Peyer's patch (tissue), 4 donors: ENCODE results near the gene PDGFA. TPM values are rescaled to one million over a fixed set of nuclear protein-coding genes. Genes with fewer than 3 reads are reported as not detected.
A peak's percentile ranks its signal among the peaks of the same experiment; 100 is the strongest.

Experiments
- DNase-seq, 3 donors: peaks; one replicate each; pipeline ENCODE4 v3.0.0-alpha.2; 2017 to 2019
- H3K27ac ChIP-seq, 4 donors: fragments of 200-600 bp; sonication (generic); one replicate each; pipeline ENCODE4 v1.5.1; 2016 to 2019
- H3K27me3 ChIP-seq, 2 donors: fragments of 200-600 bp; sonication (generic); one replicate each; pipeline ENCODE4 v1.5.1; 2019
- H3K36me3 ChIP-seq, 3 donors: fragments of 200-600 bp; sonication (generic); one replicate each; pipeline ENCODE4 v1.5.1; 2016 to 2019
- H3K4me1 ChIP-seq, 4 donors: fragments of 200-600 bp; sonication (generic); one replicate each; pipeline ENCODE4 v1.5.1; 2016 to 2019
- H3K4me3 ChIP-seq, 4 donors: fragments of 200-600 bp; sonication (generic); 1 replicate in 3 of 4; 2 replicates in 1 of 4; pipeline ENCODE4 v1.5.1; 2016 to 2019; ENCODE audit warnings: mild to moderate bottlenecking in 1 of 4
- H3K9me3 ChIP-seq, 4 donors: fragments of 200-600 bp; sonication (generic); one replicate each; pipeline ENCODE4 v1.5.1; 2016 to 2019; ENCODE audit warnings: mild to moderate bottlenecking in 1 of 4
- CTCF ChIP-seq, 6 experiments: fragments of 450-650 bp in 4 of 6; fragments of 200-600 bp in 2 of 6; sonication (generic) in 1 of 6; IDR thresholded peaks; one replicate each; pipeline ENCODE4 v1.5.1; 2017 to 2019; ENCODE audit warnings: antibody characterized with exemption in 6 of 6, mild to moderate bottlenecking in 3 of 6, moderate library complexity in 1 of 6
- POLR2A ChIP-seq, 2 donors: fragments of 450-650 bp; IDR thresholded peaks; one replicate each; pipeline ENCODE4 v1.5.1; 2017; ENCODE audit warnings: antibody characterized with exemption in 2 of 2, mild to moderate bottlenecking in 2 of 2, moderate library complexity in 2 of 2
- total RNA-seq, 4 donors: library from RNA; depleted of rRNA; stranded (reverse); fragments of >200 nt; gene quantifications; one replicate each; pipeline ENCODE4 v1.1.0, GENCODE V29; 2016

The PDGFA gene
- total RNA-seq, 4 donors from 2014 or later = 5.8 to 97.8 (median 59.4) TPM

DNA sequence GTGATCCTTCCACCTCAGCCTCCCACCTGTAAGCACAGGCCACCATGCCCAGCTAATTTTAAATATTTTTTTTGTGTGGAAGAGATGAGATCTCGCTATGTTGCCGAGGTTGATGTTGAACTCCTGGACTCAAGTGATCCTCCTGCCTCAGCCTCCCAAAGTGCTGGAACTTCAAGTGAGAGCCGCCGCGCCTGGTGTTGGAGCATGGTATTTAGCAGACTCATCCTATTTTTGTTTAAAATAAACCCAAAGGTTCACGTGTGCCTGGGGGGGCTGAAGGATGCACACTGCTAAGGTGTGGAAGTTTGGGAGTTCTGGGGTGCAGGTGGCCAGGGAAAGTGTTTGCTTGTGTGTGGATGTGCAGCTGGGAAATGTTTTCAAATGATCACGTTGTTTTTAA is 18.1 kb downstream of the PDGFA start:
- H3K36me3 ChIP-seq = peaks cover 0 to 56% (median 0%) of the 10 kb centered on the region in 3 donors
- no peaks in the 10 kb centered on the region for H3K9me3 ChIP-seq
- no peak overlapping the region for H3K27ac ChIP-seq
- DNase-seq = no peak
- H3K4me1 ChIP-seq = peaks cover 0 to 39% (median 7%) of the 10 kb centered on the region in 4 donors
- H3K4me3 ChIP-seq = no peak overlapping the region
- no peak for TF ChIP-seq POLR2A (IDR thresholded peaks at IDR 0.05)
- no peak for TF ChIP-seq CTCF (IDR thresholded peaks at IDR 0.05)
- no peaks in the 10 kb centered on the region for H3K27me3 ChIP-seq

GRCh38 chr7:500521-501420 is 18.9 kb downstream of the PDGFA start:
- TF ChIP-seq CTCF (IDR thresholded peaks at IDR 0.05) (no peak), POLR2A (IDR thresholded peaks at IDR 0.05) (no peak)
- Histone ChIP-seq H3K27ac (no peak overlapping the region), H3K36me3 (peaks cover 0 to 52% (median 0%) of the 10 kb centered on the region in 3 donors), H3K9me3 (no peaks in the 10 kb centered on the region), H3K4me3 (no peak overlapping the region), H3K27me3 (no peaks in the 10 kb centered on the region), H3K4me1 (peaks cover 0 to 36% (median 7%) of the 10 kb centered on the region in 4 donors)
- DNase-seq = peak in 1 of 3 donors; percentile 40

DNA sequence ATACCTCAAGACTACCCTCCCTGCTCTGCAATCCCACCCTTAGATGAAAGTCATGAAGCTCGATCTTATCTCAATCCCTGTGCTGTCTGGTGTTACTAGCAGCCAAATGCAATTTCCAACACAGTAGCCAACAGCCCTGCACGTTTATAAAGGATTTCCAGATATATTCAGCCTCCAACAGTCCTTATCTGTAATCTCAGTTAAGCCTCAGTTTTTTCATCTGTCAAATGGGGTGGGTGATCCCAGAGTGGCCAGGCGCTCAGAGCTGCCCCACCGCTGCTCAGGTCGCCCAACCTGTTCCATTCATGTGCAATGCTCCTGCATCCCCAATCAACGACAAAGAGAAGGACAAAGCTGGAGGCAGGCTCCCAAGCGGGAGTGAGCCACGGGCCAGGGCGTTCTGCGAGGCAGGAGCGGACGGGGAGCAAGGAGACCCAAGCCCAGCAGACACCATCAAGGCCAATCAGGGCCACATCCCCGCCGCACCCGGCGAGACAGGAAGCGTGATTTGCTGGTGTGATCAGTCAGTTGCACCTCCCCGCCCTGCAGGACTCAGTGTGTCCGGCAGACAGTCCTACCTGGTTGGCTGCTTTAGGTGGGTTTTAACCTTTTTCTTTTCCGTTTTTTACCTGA is 19.7 kb downstream of the PDGFA start:
- TF ChIP-seq CTCF (IDR thresholded peaks at IDR 0.05) (no peak), POLR2A (IDR thresholded peaks at IDR 0.05) (no peak)
- peaks cover 0 to 52% (median 0%) of the 10 kb centered on the region in 3 donors for H3K36me3 ChIP-seq
- no peak overlapping the region for H3K27ac ChIP-seq
- peaks cover 0 to 28% (median 7%) of the 10 kb centered on the region in 4 donors for H3K4me1 ChIP-seq
- DNase-seq = peak in 1 of 3 donors; percentile 35
- H3K9me3 ChIP-seq = no peaks in the 10 kb centered on the region
- no peaks in the 10 kb centered on the region for H3K27me3 ChIP-seq
- no peak overlapping the region for H3K4me3 ChIP-seq

DNA sequence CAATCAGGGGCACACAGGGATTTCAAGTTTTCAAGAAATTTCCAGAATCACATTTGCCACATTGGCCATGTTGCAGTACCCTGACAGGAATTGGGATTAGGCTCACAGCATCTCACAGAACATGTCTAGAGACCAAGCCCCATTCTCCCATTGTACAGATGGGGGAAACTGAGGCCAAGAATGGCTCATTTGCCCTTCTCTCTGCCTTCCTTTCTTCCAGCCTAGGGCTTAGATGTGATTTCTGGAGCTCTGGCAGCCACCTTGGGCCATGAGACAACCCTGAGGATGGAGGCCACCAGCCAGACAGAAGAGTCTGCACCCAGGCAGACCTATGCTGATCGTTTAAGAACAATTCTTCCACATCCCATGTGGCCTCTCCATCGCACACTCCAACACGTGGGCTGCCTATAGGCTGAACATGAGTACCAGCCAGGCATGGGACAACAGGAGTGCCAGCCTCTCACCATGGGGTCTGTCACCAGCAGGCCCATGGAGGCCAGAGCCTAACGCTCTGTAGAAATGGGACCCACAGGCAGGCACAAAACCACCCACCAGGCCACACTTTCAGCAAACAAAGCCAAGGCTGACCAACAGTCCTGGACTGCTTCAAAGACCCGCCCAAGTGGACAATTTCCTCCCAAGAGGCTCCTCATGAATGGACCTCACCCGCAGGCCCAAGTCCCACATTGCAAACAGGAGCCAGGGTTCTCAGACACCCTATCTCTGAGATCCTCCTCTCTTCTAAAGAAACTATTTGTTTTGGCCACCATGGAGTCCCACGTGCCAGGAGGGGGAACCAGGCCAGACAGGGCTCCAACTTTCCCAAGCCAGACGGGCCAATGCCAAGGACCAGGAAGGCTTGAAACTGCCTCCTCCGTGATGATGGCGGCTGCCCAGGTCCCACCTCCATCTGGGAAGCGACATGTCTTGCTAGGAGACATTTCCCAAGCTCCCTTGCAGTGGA is 20.7 kb downstream of the PDGFA start:
- Histone ChIP-seq H3K36me3 (peaks cover 0 to 52% (median 0%) of the 10 kb centered on the region in 3 donors), H3K27me3 (no peaks in the 10 kb centered on the region), H3K4me3 (no peak overlapping the region), H3K9me3 (no peaks in the 10 kb centered on the region), H3K4me1 (peaks cover 0 to 18% (median 3%) of the 10 kb centered on the region in 4 donors), H3K27ac (no peak overlapping the region)
- TF ChIP-seq POLR2A (IDR thresholded peaks at IDR 0.05) (no peak), CTCF (IDR thresholded peaks at IDR 0.05) (no peak)
- peak in 1 of 3 donors; percentile 31 for DNase-seq
